Activated T-cell treated with anti-CD3 and anti-CD28 coated beads for 24 hours (primary cell): ENCODE results near the gene CD74.
"Not testable (repeated sequence)": the region's sequence is repeated elsewhere in the genome, so short reads cannot be mapped to it uniquely, and the experiment has no call there.

Experiments
- DNase-seq: peaks from one replicate; pipeline ENCODE4 v3.0.0-alpha.2; 2020; ENCODE audit warnings: low read depth

The CD74 gene

GRCh38 chr5:150412319-150413175 is at the start of gene CD74:
TSS of gene CD74 (minus strand) at chr5:150412910. CDS start at chr5:150412749, 161 bp downstream.
- peak; percentile 81 for DNase-seq

GRCh38 chr5:150461231-150461630 is 48.5 kb upstream of the CD74 start:
- DNase-seq = no peak

- no peak for DNase-seq
Observed at GRCh38 chr5:150460781-150461180, 48.1 kb upstream of the CD74 start.

- peak; percentile 83 for DNase-seq
Observed at GRCh38 chr5:150458802-150459557, 46.3 kb upstream of the CD74 start.

DNA sequence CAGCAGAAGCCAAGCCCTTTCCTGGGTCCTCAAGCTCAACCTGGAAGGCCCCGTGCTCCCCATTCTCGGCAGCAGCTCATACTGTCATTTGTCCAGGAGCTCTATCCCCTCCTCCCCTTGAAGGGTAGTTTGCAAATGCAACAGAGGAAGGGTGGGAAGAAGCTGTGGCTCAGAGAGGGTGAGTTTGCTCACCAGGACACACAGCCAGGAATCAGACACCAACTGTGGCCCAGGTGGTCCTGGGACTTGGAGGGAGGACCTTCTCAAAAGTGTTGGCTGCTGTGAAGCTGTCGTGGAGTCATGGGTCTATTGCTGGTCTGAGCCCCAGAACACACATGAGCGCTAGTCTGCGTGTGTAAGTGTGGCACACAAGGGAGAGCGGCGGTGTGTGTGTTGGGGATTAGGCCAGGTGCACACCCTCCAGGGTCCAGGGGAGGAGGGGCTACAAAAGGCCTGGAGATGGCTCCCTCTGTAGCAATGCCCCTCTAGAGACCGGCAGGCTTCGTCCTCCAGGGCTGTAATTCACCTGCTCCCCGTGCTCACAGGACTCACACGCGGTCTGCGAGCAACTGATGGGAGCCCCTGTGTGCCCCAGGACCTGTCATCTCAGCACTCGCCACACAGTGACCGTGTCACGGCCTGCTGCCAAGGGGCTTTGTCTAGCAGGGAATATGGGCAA is 45.0 kb upstream of the CD74 start:
- DNase-seq = no peak

- DNase-seq = no peak
Observed at GRCh38 chr5:150457121-150457520, 44.4 kb upstream of the CD74 start.

GRCh38 chr5:150454492-150455229 is 42.0 kb upstream of the CD74 start:
- no peak for DNase-seq

- not testable (repeated sequence) for DNase-seq
Observed at GRCh38 chr5:150454027-150454426, 41.3 kb upstream of the CD74 start.

DNA sequence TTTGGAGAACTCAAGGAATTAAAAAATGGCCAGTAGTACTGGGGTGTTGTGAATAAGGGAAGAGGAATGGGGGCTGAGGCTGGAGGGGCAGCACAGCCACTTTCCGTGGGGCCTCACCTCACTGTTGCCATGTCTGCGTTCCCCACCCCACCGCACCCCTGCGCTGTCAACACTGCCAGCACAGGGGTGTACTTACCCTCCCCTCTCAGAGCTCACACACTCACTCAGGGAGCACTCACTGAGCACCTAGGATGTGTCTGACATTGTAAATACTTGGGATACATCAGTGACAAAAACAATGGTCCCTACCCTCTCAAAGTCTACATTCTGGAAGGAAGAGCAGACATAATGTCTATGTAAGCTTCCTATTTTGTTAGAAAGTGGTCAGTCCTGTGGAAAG is 40.2 kb upstream of the CD74 start:
- DNase-seq = no peak

GRCh38 chr5:150451594-150451993 is 38.9 kb upstream of the CD74 start:
- no peak for DNase-seq

GRCh38 chr5:150449517-150450339 is 37.0 kb upstream of the CD74 start, which contains the start of gene RPS14:
TSS of gene RPS14 (minus strand) at chr5:150449739. CDS start at chr5:150447733, 2,006 bp downstream.
- DNase-seq = peak; percentile 91

DNA sequence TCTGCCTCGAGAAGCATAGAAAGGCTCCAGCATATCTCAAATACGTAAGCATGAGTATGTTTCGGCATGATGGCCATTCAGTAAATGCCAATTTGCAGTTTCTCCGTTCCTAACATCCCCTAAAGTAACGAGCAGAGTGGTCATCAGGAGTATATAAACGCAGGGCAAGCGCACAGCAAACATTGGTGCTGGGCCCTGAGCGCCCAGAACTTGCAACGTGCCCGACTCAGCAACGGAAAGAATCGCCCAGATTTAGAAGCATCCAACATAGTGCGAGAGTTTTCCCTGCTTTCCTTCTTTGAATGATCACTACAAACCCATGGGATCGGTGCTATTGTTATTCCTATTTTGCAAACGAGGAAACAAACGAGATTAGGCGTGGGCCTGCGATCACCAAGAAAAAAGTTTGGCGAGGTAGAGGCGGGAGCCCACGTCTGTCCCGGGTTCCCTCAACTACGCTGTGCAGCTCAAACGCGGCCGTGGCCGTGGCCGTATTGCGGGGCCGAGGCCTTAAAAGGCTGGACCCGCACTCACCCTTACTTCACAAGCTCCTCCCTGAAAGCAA is 36.3 kb upstream of the CD74 start:
- no peak for DNase-seq

GRCh38 chr5:150448334-150448733 is 35.6 kb upstream of the CD74 start:
- no peak for DNase-seq

DNA sequence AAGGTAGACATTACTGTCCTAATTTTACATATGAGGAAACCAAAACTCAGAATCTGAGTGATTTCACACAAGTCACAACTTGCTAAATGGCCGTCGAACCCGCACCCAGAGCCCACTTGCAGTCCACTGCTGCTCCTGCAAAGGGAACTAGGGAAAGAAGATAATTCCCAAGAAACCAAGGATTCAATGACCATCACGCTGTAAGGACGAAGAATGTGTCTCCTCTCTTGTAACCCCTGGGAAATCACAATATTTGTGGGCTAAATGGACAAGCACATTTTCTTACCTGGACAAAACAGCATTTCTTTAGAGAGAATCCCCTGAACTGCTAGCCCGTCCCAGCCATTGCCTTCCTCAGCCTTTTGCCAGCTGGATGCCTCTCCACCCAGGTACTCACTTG is 34.5 kb upstream of the CD74 start:
- no peak for DNase-seq

- DNase-seq = no peak
Observed at GRCh38 chr5:150446583-150446982, 33.9 kb upstream of the CD74 start.

DNA sequence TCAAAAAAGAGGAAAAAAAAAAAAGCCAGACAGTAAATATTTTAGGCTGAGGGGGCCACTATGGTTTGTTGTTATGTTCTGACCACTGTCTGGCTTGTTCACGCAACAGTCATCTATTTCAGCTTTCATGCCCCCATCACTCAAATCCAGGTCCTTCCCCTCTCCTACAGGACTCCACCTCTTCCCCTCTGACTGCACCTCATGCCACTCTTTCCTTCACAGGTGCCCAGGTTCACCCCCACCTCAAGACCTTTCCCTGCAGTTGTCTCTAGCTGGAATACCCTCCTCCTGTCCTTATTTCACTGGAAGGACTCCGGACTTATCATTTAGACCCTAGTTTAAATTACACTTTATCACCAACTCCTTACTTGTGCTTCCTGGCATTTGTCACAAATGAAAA is 33.4 kb upstream of the CD74 start:
- no peak for DNase-seq

GRCh38 chr5:150444770-150445169 is 32.1 kb upstream of the CD74 start:
- no peak for DNase-seq

DNA sequence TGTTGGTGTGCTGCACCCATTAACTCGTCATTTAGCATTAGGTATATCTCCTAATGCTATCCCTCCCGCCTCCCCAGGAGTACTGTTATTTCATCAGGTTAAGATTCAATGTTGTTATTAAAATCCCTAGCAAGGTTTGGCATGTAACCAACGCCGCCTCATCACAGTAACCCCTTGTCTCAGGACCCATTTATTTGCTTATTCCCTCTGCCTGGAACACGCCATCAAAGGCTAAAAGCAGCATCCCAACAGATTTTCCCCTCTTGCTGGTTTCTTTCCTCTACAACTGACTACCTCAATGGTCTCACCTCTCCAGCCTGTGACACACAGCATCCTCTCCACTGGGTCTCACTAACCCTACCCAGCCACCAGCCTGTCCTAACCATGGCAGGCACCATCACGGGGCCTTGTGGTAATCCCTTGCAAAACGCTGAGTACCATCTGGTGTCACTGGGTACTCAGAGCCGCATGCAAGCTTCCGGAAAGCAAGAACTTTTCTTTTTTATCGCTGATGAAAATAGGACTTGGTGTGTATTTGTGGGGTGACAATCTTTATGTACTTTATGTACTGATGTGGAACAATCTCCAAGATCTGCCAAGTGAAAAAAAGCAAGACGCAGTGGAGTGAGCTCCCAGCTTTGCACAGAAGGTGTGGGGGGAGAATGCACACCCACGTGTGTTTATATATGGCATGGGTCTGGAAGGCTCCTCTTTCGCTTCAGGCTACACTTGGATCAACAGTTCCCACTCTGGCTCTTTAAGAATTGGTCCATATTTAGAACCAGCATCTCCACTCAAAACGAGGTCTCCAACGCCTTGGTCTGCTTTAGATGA is 30.7 kb upstream of the CD74 start:
- no peak for DNase-seq

DNA sequence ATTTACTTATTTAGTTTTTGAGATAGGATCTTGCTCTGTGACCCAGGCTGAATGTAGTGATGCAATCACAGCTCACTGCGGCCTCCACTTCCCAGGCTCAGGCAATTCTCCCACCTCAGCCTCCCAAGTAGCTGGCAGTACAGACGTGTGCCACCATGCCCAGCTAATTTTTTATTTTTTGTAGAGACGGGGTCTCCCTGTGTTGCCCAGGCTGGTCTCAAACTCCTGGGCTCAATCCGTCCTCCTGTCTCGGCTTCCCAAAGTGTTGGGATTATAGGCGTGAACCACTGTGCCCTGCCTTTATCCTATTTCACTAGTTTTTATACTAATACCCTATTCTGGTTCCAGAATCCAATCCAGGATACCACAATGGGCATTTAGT is 30.0 kb upstream of the CD74 start:
- no peak for DNase-seq
